ENCODE data around the gene UGT1A9. TPM values are rescaled to one million over a fixed set of nuclear protein-coding genes. Genes with fewer than 3 reads are reported as not detected.

The UGT1A9 gene
- total and polyA plus RNA-seq, 8 donors: 0.73 to 7.0 (median 3.9) TPM; not detected in 5

- WGBS, 5 donors: 43 to 62% (median 48%) methylated on average over 4 of the region's 4 CpGs
- Histone ChIP-seq H3K4me3 (no peak overlapping the region), H3K9me3 (no peaks in the 10 kb centered on the region), H3K27me3 (no peaks in the 10 kb centered on the region), H3K36me3 (no peaks in the 10 kb centered on the region), H3K27ac (no peak overlapping the region), H3K4me1 (no peaks in the 10 kb centered on the region)
- intact Hi-C loops (cut with DNase I; ENCODE audit: low total_unique reads): no loop called here
- no peak for DNase-seq
- TF ChIP-seq POLR2A (IDR thresholded peaks at IDR 0.05): no peak
- TF ChIP-seq EP300 (IDR thresholded peaks at IDR 0.05): no peak
- TF ChIP-seq CTCF (IDR thresholded peaks at IDR 0.05): no peak
- no peak for TF ChIP-seq POLR2AphosphoS5 (IDR thresholded peaks at IDR 0.05)
Observed at GRCh38 chr2:233674995-233675394, 3.3 kb downstream of the UGT1A9 start.

- TF ChIP-seq POLR2AphosphoS5 (IDR thresholded peaks at IDR 0.05) (no peak), EP300 (IDR thresholded peaks at IDR 0.05) (no peak), POLR2A (IDR thresholded peaks at IDR 0.05) (no peak), CTCF (IDR thresholded peaks at IDR 0.05) (no peak)
- no peaks in the 10 kb centered on the region for H3K4me1 ChIP-seq
- no peak overlapping the region for H3K4me3 ChIP-seq
- no peak overlapping the region for H3K27ac ChIP-seq
- H3K36me3 ChIP-seq: no peaks in the 10 kb centered on the region
- no peak for DNase-seq
- no peaks in the 10 kb centered on the region for H3K9me3 ChIP-seq
- H3K27me3 ChIP-seq: no peaks in the 10 kb centered on the region
- WGBS, 5 donors: 88 to 92% (median 91%) methylated on average over 2 of the region's 2 CpGs
- intact Hi-C loops (cut with DNase I; ENCODE audit: low total_unique reads): no loop called here
Observed at GRCh38 chr2:233676046-233676445, 4.3 kb downstream of the UGT1A9 start.

- TF ChIP-seq POLR2AphosphoS5 (IDR thresholded peaks at IDR 0.05): no peak
- no peak for TF ChIP-seq EP300 (IDR thresholded peaks at IDR 0.05)
- TF ChIP-seq CTCF (IDR thresholded peaks at IDR 0.05): no peak
- TF ChIP-seq POLR2A (IDR thresholded peaks at IDR 0.05): no peak
- Histone ChIP-seq H3K27ac (no peak overlapping the region), H3K27me3 (no peaks in the 10 kb centered on the region), H3K4me1 (no peaks in the 10 kb centered on the region), H3K36me3 (no peaks in the 10 kb centered on the region), H3K4me3 (no peak overlapping the region), H3K9me3 (no peaks in the 10 kb centered on the region)
- 76 to 81% (median 79%) methylated on average over 4 of the region's 4 CpGs for WGBS, 5 donors
- intact Hi-C loops (cut with DNase I; ENCODE audit: low total_unique reads): no loop called here
- DNase-seq: no peak
Observed at GRCh38 chr2:233679196-233679595, 7.5 kb downstream of the UGT1A9 start.

GRCh38 chr2:233680361-233681045 lies 8.8 kb downstream of the UGT1A9 start:
- no peak overlapping the region for H3K4me3 ChIP-seq
- H3K4me1 ChIP-seq: no peaks in the 10 kb centered on the region
- no peak overlapping the region for H3K27ac ChIP-seq
- H3K27me3 ChIP-seq: no peaks in the 10 kb centered on the region
- no peak for TF ChIP-seq POLR2A (IDR thresholded peaks at IDR 0.05)
- no peak for TF ChIP-seq POLR2AphosphoS5 (IDR thresholded peaks at IDR 0.05)
- TF ChIP-seq EP300 (IDR thresholded peaks at IDR 0.05): no peak
- no peak for TF ChIP-seq CTCF (IDR thresholded peaks at IDR 0.05)
- no peaks in the 10 kb centered on the region for H3K36me3 ChIP-seq
- intact Hi-C loops (cut with DNase I; ENCODE audit: low total_unique reads): no loop called here
- no peaks in the 10 kb centered on the region for H3K9me3 ChIP-seq
- DNase-seq: no peak
- WGBS, 5 donors: 83 to 93% (median 91%) methylated on average over 4 of the region's 4 CpGs

All from stomach (tissue), 9 donors.